Nephron progenitor cell (in vitro differentiated cells): ENCODE results near the gene HNRNPF.

Experiments
- DNase-seq: peaks from one replicate; pipeline ENCODE4 v3.0.0; 2021
- H3K27ac Mint-ChIP-seq: 2 replicates; pipeline ENCODE4 v1.8.0; 2021; ENCODE audit warnings: mild to moderate bottlenecking, moderate library complexity, mixed read lengths
- H3K27me3 Mint-ChIP-seq: 2 replicates; pipeline ENCODE4 v1.8.0; 2021; ENCODE audit warnings: mild to moderate bottlenecking, low read depth, mixed read lengths; ENCODE audit not compliant: poor library complexity
- H3K36me3 Mint-ChIP-seq: 2 replicates; pipeline ENCODE4 v1.8.0; 2021; ENCODE audit warnings: low read depth, mixed read lengths
- H3K4me1 Mint-ChIP-seq: 2 replicates; pipeline ENCODE4 v1.8.0; 2021; ENCODE audit warnings: mixed read lengths
- H3K4me3 Mint-ChIP-seq: 2 replicates; pipeline ENCODE4 v1.8.0; 2021; ENCODE audit warnings: mild to moderate bottlenecking, moderate library complexity, mixed read lengths
- H3K9me3 Mint-ChIP-seq: 2 replicates; pipeline ENCODE4 v1.8.0; 2021; ENCODE audit warnings: mild to moderate bottlenecking, moderate library complexity, mixed read lengths
- CTCF ChIP-seq: fragments of 200-600 bp; sonication (generic); IDR thresholded peaks from 2 replicates; pipeline ENCODE4 v1.5.0; 2021; ENCODE audit warnings: antibody characterized with exemption

HNRNPF gene

DNA sequence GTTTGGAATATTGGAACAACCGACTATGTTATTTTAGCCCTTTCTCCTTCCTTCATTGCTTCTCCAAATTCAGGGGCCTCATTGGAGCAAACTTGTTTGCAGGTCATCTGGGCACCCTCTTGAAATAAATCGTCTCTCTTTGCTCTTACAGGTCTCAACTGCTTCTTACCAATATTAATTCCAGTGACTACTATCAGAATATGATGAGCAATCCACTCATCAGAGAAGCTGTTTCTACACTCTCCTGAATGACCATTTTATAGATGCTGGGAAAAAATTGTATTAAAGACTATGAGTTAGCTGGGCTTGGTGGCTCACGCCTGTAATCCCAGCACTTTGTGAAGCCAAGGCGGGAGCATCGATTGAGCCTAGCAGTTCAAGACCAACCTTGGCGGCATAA is 12.5 kb upstream of the HNRNPF start:
- TF ChIP-seq CTCF = no peak
- Mint-ChIP-seq H3K27ac (no peak overlapping the region), H3K36me3 (peaks cover 21% of the 10 kb centered on the region), H3K4me1 (peaks cover 6% of the 10 kb centered on the region), H3K9me3 (peaks cover 32% of the 10 kb centered on the region), H3K4me3 (peak overlapping the region; percentile 28), H3K27me3 (peaks cover 3% of the 10 kb centered on the region)
- DNase-seq = no peak

- TF ChIP-seq CTCF = no peak
- Mint-ChIP-seq H3K36me3 (peaks cover 21% of the 10 kb centered on the region), H3K4me1 (peaks cover 6% of the 10 kb centered on the region), H3K9me3 (peaks cover 32% of the 10 kb centered on the region), H3K27me3 (peaks cover 3% of the 10 kb centered on the region), H3K27ac (peak overlapping the region; percentile 88), H3K4me3 (peak overlapping the region; percentile 79)
- DNase-seq = no peak
Measured at GRCh38 chr10:43421201-43421507, 12.2 kb upstream of the HNRNPF start.

- Mint-ChIP-seq H3K4me3 (peak overlapping the region; percentile 79), H3K36me3 (peaks cover 21% of the 10 kb centered on the region), H3K9me3 (peaks cover 32% of the 10 kb centered on the region), H3K4me1 (peaks cover 6% of the 10 kb centered on the region), H3K27me3 (peaks cover 4% of the 10 kb centered on the region), H3K27ac (peak overlapping the region; percentile 88)
- DNase-seq = peak; percentile 67
- TF ChIP-seq CTCF = no peak
Measured at GRCh38 chr10:43420369-43421200, 11.6 kb upstream of the HNRNPF start.

GRCh38 chr10:43419997-43420368 is 11.0 kb upstream of the HNRNPF start:
- DNase-seq = no peak
- peaks cover 21% of the 10 kb centered on the region for H3K36me3 Mint-ChIP-seq
- peaks cover 34% of the 10 kb centered on the region for H3K9me3 Mint-ChIP-seq
- peak overlapping the region; percentile 30 for H3K4me3 Mint-ChIP-seq
- peaks cover 6% of the 10 kb centered on the region for H3K4me1 Mint-ChIP-seq
- H3K27me3 Mint-ChIP-seq = peaks cover 6% of the 10 kb centered on the region
- no peak overlapping the region for H3K27ac Mint-ChIP-seq
- TF ChIP-seq CTCF = no peak

DNA sequence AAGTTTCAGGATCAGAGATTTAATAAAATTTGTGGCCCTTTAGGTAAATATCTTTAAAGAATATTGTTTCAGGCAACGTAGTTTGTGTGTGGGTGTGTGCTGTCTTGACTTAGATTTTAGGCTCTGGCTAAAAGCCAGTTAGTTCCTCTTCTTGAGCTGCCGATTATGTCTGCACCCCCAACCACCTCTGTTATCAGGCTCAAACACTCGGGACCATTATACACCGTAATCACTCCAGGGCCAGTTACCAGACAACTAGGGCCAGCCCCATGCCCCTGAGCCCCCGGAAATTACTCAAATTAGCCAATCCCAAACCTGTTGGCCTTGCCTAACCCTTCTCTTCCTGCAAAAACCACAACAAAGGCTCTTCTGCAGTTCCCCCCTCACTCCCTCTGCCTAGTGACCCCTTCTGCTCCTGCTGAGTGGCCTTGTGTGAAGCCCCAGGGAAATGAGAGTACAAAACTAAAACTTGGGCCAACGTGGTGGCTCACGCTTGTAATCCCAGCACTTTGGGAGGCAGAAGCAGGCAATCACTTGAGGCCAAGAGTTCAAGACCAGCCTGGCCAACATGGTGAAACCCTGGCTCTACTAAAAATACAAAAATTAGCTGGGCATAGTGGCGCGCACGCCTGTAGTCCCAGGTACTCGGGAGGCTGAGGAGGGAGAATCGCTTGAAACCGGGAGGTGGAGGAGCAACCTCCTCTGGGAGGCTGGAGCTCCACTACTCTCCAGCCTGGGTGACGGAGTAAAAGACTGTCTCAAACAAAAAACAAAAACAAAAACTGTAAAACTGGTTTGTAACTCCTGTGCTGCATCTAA is 9.2 kb upstream of the HNRNPF start:
- H3K36me3 Mint-ChIP-seq = peaks cover 7% of the 10 kb centered on the region
- H3K27ac Mint-ChIP-seq = no peak overlapping the region
- no peak for TF ChIP-seq CTCF
- no peak overlapping the region for H3K4me3 Mint-ChIP-seq
- DNase-seq = no peak
- peaks cover 6% of the 10 kb centered on the region for H3K4me1 Mint-ChIP-seq
- H3K9me3 Mint-ChIP-seq = peaks cover 29% of the 10 kb centered on the region
- H3K27me3 Mint-ChIP-seq = peaks cover 6% of the 10 kb centered on the region
